Fibroblast of the conjunctiva (primary cell): Measurements from ENCODE around the gene PDRG1.
"Not testable (repeated sequence)": the region's sequence is repeated elsewhere in the genome, so short reads cannot be mapped to it uniquely, and the experiment has no call there.

Experiments
- DNase-seq: peaks from one replicate; pipeline ENCODE4 v3.0.0-alpha.2; 2010; ENCODE audit warnings: low read depth

The PDRG1 gene

DNA sequence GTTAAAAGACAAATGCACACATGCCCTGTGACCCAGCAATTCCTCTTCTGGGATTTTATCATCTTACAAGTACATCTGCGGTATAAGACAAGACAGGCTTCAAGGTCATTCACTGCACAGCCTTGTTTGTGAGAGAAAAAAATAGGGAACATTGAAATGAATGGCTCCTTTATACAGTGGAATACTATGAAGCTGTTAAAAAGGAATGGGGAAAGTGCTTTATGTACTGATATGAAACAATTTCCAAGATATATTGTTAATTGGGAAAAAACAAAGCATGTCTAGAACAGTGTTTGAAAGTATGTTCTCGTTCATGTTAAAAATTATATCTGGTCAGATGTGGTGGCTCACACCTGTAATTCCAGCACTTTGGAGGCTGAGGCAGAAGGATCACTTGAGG lies 25.4 kb downstream of the PDRG1 start:
- DNase-seq = no peak

DNA sequence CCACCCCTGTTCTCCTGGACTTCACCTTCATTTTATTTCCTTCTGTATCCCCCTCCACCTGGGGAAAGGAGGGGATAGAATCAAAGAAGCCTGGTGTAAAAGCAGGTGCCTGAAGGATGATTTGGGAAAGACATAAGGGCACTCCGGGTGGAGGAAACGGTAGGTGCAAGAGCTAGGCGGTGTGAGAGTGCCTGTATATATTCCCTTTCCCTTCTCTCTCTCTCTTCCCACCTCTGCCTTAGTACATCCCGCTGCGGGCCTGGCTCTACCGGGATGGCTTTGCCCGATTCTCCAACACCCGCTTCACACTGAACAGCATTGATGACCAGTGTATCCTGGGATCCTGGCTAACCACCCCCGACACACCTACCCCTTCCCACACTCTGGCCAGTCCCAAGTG lies 26.2 kb downstream of the PDRG1 start:
- no peak for DNase-seq

GRCh38 chr20:31924561-31924960 lies 27.3 kb downstream of the PDRG1 start:
- no peak for DNase-seq

- no peak for DNase-seq
Measured at GRCh38 chr20:31923388-31924331, 28.2 kb downstream of the PDRG1 start.

DNA sequence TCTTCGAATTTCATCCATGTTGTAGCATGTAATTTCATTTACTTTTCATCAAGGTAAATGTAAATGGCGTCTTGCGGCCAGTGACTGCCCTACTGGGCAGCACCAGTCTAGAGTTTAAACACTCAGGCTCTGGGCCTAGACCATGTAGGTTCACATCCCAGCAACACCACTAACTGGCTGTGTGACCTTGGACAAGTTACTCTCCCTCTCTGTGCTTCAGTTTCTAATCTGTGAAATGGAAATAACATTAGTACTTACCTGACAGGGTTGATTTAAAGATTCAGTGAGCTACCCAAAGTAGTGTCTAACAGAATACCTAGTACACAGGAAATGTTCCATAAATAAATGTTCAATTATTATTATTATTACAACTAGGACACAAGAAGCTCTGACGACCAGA lies 29.3 kb downstream of the PDRG1 start:
- no peak for DNase-seq

DNA sequence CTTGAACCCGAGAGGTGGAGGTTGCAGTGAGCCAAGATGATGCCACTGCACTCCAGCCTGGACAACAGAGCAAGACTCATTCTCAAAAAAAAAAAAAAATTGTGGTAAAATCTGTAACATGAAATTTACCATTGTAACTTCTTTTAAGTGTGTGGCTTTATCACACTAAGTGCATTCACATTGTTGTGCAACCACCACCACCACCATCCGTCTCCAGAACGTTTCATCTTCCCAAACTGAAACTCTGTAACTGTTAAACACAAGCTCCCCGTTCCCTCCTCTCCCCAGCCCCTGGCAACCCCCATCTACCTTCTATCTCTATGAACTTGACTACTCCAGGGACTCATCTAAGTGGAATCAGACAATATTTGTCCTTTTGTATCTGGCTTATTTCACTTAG lies 29.7 kb downstream of the PDRG1 start:
- DNase-seq = no peak

DNA sequence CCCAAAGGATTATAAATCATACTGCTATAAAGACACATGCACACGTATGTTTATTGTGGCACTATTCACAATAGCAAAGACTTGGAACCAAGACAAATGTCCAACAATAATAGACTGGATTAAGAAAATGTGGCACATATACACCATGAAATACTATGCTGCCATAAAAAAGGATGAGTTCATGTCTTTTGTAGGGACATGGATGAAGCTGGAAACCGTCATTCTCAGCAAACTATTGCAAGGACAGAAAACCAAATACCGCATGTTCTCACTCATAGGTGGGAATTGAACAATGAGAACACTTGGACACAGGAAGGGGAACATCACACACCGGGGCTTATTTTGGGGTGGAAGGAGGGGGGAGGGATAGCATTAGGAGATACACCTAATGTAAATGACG lies 30.4 kb downstream of the PDRG1 start:
- DNase-seq = not testable (repeated sequence)

DNA sequence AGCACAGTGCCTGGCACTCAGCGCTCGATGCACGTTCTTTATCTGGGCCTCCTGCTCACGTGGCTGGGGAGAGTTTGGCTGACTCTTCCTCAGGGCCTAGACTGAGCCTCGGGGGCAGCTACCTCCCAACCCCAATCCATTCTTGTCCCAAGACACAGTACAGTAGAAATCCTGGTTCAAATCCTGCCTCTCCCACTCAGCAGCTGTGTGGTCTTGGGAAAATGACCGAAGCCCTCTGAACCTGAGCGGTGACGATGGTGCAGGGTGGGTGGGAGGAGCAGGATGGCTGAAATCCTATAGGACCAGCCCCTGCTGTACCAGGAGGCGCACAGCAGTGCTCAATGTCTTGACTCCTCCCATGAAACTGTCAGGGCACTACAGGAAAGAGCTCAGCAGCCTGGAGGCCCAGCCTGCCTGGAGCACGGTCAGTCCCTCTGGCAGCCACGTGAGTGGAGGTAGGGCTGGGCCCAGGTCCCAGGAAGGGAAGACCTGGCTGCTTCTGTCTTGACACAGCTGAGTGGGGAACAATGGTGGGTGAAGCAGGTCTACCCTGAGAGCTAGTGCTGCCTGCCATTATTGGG lies 31.5 kb downstream of the PDRG1 start:
- no peak for DNase-seq

GRCh38 chr20:31919410-31920155 lies 32.3 kb downstream of the PDRG1 start:
- no peak for DNase-seq

DNA sequence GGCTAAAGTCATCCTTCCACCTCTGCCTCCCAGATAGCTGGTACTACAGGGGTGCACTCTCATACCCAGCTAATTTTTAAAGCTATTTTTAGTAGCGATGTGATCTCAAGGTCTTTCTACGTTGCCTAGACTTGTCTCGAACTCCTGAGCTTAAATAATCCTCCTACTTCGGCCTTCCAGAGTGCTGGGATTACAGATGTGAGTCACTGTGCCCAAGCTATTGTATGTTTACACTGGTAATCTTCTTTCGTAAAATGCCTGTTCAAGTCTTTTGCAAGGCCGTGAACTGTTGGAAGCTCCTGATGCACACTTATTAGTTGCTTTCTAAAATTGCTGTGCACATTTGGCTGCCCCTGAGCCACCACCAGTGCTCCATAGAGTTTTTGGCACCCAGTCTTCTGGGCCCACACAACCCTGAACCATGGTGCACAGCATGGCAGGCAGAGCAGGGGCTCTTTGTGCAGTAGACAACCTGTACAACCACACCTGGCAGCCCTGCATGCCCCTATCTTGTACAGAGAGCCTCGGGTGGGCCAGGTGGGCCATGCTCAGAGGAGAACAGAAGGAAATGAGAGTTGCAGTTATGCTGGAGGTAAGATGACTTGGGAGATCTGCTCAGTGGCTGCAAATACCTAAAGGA lies 33.3 kb downstream of the PDRG1 start:
- DNase-seq = no peak

DNA sequence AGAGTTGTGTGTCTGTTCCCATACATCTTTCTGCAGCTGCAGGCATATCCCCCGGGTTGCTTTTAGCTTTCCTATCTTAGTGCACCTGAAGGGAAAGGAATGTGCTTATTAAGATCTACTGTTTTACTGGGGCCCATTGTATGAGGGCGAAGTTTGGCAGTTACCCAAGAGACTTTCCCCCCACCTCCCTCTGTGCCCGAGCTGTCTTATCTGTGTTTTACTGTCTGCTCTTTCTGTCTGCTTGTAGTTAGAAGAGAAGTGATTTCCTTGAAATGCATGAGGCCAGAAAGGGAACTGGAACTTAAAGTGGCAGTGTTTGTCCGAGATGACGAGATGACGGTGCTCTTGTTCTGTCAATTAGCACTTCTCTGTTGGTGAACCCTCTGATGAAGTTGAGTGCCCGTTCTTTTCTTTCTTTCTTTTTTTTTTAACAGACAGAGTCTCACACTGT lies 33.9 kb downstream of the PDRG1 start:
- DNase-seq = not testable (repeated sequence)

DNA sequence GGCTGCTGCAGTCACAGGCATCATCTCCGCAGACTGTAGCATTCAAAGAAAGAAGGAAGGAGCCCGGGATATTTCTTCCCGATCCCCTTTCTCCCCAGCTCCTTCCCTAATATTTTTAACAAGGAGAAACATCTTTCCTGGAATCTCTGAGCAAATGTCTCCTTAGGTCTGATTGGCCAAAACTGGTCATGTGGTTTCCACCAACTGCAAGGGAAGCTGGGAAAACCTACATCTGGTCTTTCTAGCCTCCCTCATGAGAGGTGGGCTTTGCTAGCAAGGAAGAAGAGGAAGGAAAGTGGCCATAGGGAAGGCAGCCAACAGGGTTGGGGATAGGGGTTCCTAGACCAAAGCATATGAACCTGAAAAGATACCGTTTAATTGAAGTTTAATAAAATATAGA lies 35.1 kb downstream of the PDRG1 start:
- DNase-seq = no peak

- DNase-seq = no peak
Measured at GRCh38 chr20:31915491-31916280, 36.2 kb downstream of the PDRG1 start.

DNA sequence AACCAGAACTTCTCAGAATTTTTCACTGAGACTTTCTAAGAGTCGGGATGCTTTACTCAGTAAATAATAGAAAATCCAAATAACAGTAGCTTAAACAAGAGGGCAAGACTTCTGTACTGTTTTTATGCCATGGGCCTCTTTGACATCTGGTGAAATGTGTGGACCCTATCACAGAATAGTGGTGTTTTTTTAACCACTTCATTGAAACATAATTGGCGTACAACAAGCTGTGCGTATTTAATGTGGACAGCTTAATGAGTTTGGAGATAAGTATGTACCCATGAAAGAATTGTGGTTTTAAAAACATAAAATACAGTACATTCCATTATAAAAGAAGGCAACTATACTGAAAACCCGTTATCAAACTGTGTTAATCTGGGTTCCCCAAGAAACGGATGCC lies 37.7 kb downstream of the PDRG1 start:
- DNase-seq = no peak

- no peak for DNase-seq
Measured at GRCh38 chr20:31913431-31914157, 38.3 kb downstream of the PDRG1 start.

- no peak for DNase-seq
Measured at GRCh38 chr20:31910071-31910803, 41.6 kb downstream of the PDRG1 start.

DNA sequence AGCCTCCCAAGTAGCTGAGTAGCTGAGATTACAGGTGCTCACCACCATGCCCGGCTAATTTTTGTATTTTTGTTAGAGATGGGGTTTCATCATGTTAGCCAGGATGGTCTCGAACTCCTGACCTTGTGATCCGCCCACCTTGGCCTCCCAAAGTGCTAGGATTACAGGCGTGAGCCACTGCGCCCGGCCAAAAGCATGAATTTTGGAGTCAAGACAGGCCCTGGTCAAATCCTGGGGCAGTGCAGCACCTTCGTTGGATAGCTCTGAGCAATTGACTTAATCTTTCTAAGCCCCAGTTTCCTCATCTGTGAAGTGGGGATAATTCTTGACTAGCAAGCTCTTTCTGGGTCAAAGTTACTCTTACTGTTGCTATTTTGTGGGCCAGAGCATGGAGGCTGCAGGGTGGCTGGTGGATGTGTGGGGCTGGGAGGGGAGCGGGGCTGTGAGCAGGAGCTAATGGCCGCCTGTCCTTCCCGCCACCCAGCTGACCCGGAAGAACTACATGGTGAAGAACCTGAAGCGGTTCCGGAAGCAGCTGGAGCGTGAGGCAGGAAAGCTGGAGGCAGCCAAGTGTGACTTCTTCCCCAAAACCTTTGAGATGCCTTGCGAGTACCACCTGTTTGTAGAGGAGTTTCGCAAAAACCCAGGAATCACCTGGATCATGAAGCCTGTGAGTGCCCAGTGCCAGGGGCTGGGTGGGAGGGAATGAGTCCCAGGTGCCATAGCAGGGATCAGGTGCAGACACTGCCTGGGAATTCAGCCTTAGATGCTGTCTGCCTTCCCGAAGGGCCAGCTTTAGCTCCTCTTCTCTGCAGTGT lies 42.4 kb downstream of the PDRG1 start:
- DNase-seq = no peak

- DNase-seq = no peak
Measured at GRCh38 chr20:31908424-31908823, 43.4 kb downstream of the PDRG1 start.

DNA sequence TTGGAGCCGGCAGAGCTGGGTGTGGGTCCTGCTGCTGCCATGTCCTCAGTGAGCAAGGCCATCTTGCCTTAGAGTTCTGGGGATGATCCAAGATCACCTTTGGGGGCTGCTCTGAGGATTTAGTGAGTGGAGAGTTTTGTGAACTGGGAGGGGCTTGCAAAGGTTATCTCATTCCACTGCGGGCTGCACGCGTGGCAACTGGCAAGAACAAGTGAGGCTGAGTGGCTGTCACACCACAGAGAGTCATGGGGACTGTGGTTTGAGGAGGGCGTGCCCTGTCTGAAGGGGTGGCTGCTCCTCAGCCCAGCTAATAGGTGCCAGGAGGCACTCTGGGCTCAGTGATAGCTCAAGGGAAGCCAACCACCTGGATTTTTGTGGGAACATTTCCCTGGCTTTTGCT lies 43.8 kb downstream of the PDRG1 start:
- DNase-seq = no peak
